ENCODE measurements around the gene NBEAL2. TPM values are rescaled to one million over a fixed set of nuclear protein-coding genes. Genes with fewer than 3 reads are reported as not detected.

The NBEAL2 gene
- total RNA-seq, 1 experiment from 2014 or later, result 15.7 TPM

- BruUV-seq (replicated peaks), result no TSS peak
- TF ChIP-seq EZH2 (IDR thresholded peaks at IDR 0.05; ENCODE audit: borderline replicate concordance, low read depth, low read length, poor library complexity, severe bottlenecking), result no peak
- TF ChIP-seq, protein P1, sequence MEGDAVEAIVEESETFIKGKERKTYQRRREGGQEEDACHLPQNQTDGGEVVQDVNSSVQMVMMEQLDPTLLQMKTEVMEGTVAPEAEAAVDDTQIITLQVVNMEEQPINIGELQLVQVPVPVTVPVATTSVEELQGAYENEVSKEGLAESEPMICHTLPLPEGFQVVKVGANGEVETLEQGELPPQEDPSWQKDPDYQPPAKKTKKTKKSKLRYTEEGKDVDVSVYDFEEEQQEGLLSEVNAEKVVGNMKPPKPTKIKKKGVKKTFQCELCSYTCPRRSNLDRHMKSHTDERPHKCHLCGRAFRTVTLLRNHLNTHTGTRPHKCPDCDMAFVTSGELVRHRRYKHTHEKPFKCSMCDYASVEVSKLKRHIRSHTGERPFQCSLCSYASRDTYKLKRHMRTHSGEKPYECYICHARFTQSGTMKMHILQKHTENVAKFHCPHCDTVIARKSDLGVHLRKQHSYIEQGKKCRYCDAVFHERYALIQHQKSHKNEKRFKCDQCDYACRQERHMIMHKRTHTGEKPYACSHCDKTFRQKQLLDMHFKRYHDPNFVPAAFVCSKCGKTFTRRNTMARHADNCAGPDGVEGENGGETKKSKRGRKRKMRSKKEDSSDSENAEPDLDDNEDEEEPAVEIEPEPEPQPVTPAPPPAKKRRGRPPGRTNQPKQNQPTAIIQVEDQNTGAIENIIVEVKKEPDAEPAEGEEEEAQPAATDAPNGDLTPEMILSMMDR (conservative IDR thresholded peaks at IDR 0.05; ENCODE audit: low read depth, low read length), result no peak
- intact Hi-C loops (cut with micrococcal nuclease; ENCODE audit: unreplicated experiment), result no loop called here
- POLR2A ChIA-PET (ENCODE audit: low non-redundant PET), result no interaction called here
- CTCF ChIA-PET, result interaction anchor here (0.8 kb wide), 1 partner anchor 17 kb away, joined by 3 read pairs; no protein-coding TSS in a partner anchor
- Histone ChIP-seq H3K4me3 (ENCODE audit: low read depth, low read length, poor library complexity, severe bottlenecking) (no peak overlapping the region), H3K27ac (ENCODE audit: low read depth, low read length, poor library complexity, severe bottlenecking) (no peak overlapping the region), H3K9me3 (ENCODE audit: low read depth, low read length, poor library complexity, severe bottlenecking) (no peaks in the 10 kb centered on the region), H3K4me1 (ENCODE audit: insufficient read depth, low read length, poor library complexity, severe bottlenecking) (no peaks in the 10 kb centered on the region), H3K27me3 (replicated peaks; ENCODE audit: insufficient read depth, low read depth, low read length, poor library complexity) (no peaks in the 10 kb centered on the region), H3K36me3 (ENCODE audit: insufficient read depth, low read length, poor library complexity, severe bottlenecking) (no peaks in the 10 kb centered on the region)
- no peak for DNase-seq (ENCODE audit: low spot score)
Measured at GRCh38 chr3:46981932-46982471, 2.5 kb downstream of the NBEAL2 start.

DNA sequence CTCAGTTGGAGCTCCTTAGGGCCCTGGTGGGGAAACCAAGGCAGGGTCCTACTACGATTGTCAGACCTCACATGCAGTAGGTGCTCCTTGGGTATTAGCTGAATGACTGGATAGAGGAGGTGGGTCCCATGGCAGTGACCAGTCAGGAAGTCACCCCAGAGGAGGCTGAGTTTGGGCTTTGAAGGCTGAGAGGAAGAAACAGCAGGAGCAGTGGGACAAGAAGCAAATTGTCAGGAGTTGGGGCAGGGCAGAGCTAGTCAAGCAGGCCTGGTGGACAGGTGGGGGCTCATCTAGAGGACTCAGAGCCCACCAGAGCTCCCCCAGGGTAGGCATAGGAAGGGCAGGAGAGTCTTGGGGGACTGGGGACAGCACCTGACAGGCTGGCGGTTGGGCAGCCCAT is 3.1 kb downstream of the NBEAL2 start:
- intact Hi-C loops (cut with micrococcal nuclease; ENCODE audit: unreplicated experiment), result no loop called here
- no TSS peak for BruUV-seq (replicated peaks)
- POLR2A ChIA-PET (ENCODE audit: low non-redundant PET), result no interaction called here
- no peak overlapping the region for H3K27ac ChIP-seq (ENCODE audit: low read depth, low read length, poor library complexity, severe bottlenecking)
- no peaks in the 10 kb centered on the region for H3K9me3 ChIP-seq (ENCODE audit: low read depth, low read length, poor library complexity, severe bottlenecking)
- no peak for TF ChIP-seq EZH2 (IDR thresholded peaks at IDR 0.05; ENCODE audit: borderline replicate concordance, low read depth, low read length, poor library complexity, severe bottlenecking)
- TF ChIP-seq, protein P1 (conservative IDR thresholded peaks at IDR 0.05; ENCODE audit: low read depth, low read length), result no peak
- H3K4me3 ChIP-seq (ENCODE audit: low read depth, low read length, poor library complexity, severe bottlenecking), result no peak overlapping the region
- no peaks in the 10 kb centered on the region for H3K36me3 ChIP-seq (ENCODE audit: insufficient read depth, low read length, poor library complexity, severe bottlenecking)
- CTCF ChIA-PET, result interaction anchor here (0.8 kb wide), 1 partner anchor 17 kb away, joined by 3 read pairs; no protein-coding TSS in a partner anchor
- H3K4me1 ChIP-seq (ENCODE audit: insufficient read depth, low read length, poor library complexity, severe bottlenecking), result no peaks in the 10 kb centered on the region
- DNase-seq (ENCODE audit: low spot score), result no peak
- no peaks in the 10 kb centered on the region for H3K27me3 ChIP-seq (replicated peaks; ENCODE audit: insufficient read depth, low read depth, low read length, poor library complexity)

GRCh38 chr3:46984591-46985459 is 5.4 kb downstream of the NBEAL2 start:
- ChIA-PET CTCF (no interaction called here), POLR2A (ENCODE audit: low non-redundant PET) (no interaction called here)

More at GRCh38 chr3:46984591-46985459, 5.4 kb downstream of the NBEAL2 start:
- no peaks in the 10 kb centered on the region for H3K27me3 ChIP-seq (replicated peaks; ENCODE audit: insufficient read depth, low read depth, low read length, poor library complexity)
- no peaks in the 10 kb centered on the region for H3K9me3 ChIP-seq (ENCODE audit: low read depth, low read length, poor library complexity, severe bottlenecking)
- no peak overlapping the region for H3K27ac ChIP-seq (ENCODE audit: low read depth, low read length, poor library complexity, severe bottlenecking)
- intact Hi-C loops (cut with micrococcal nuclease; ENCODE audit: unreplicated experiment), result no loop called here
- H3K4me3 ChIP-seq (ENCODE audit: low read depth, low read length, poor library complexity, severe bottlenecking), result no peak overlapping the region
- DNase-seq (ENCODE audit: low spot score), result no peak
- H3K36me3 ChIP-seq (ENCODE audit: insufficient read depth, low read length, poor library complexity, severe bottlenecking), result no peaks in the 10 kb centered on the region
- no TSS peak for BruUV-seq (replicated peaks)
- H3K4me1 ChIP-seq (ENCODE audit: insufficient read depth, low read length, poor library complexity, severe bottlenecking), result no peaks in the 10 kb centered on the region
- TF ChIP-seq, protein P1 (conservative IDR thresholded peaks at IDR 0.05; ENCODE audit: low read depth, low read length), result no peak
- TF ChIP-seq EZH2 (IDR thresholded peaks at IDR 0.05; ENCODE audit: borderline replicate concordance, low read depth, low read length, poor library complexity, severe bottlenecking), result no peak

Measured in A673 (cell line).